Stimulated activated CD4-positive, alpha-beta T cell treated with anti-CD3 and anti-CD28 coated beads, Interleukin-12 subunit alpha, Interleukin-12 subunit beta, amount 100 ng/mL, for 48 hours (primary cell): ENCODE measurements around the gene SRGAP2B.
"Not testable (repeated sequence)": the region's sequence is repeated elsewhere in the genome, so short reads cannot be mapped to it uniquely, and the experiment has no call there.

ENCODE experiments used
- DNase-seq, 3 donors: peaks; one replicate each; pipeline ENCODE4 v3.0.0-alpha.2; 2020; ENCODE audit warnings: low read depth in 2 of 3, low spot score in 1 of 3

SRGAP2B gene

DNA sequence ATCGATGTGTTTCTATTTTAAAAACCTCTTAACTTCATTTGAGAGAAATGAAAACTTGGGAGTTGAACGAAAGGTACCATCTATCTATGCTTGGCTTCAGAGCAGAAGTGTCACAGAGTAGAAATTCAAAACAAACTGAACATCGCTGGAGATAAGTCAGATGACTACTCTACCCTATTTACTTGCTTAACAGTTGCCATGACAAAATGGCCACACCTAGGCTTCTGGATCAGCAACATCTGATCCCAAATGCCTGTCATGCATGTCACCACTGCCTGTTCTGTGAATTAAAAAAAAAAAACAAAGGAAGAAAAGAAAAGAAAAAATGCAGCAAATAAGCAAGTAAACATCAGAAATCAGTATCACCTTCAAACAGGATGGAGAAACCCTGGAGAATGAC lies 181.7 kb downstream of the SRGAP2B start:
- DNase-seq = not testable (repeated sequence)

DNA sequence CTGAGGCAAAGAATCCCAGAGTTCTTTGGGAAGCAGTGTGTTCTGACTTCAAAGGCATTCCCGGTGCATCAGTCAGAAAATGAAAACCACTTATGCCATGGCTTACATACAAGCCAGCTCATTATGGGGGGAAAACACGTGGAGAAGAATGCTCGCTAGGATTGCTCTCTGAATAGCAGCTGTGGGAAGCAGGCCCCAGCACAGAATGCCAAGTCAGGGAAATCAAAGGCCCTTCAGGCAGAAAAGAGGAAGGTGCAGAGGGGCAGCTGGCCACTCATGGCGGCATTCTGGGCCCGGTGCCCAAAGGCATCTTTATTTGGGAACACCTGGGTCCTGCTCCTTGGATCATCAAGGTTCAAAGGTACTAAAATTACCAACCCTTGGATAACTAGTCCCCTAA lies 184.4 kb downstream of the SRGAP2B start:
- DNase-seq = not testable (repeated sequence)

DNA sequence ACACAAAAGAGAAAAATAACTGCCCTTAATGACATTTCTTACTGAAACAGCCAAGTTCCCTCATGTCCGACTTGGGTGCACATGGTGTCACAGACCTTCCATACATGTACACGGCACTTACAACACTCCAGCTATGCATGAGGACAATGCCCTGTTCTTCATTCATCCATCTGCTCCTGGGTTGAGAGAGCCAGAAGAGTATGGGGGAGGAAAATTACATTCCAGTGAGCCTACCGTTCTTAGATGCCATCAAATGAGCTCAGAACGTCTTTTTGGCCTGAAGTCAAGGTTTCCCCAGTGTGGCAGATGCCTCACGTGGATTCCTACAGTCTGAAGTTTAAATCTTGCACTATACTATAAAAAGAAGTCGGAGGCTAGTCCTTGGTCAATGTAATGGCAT lies 194.3 kb downstream of the SRGAP2B start:
- DNase-seq = not testable (repeated sequence)

DNA sequence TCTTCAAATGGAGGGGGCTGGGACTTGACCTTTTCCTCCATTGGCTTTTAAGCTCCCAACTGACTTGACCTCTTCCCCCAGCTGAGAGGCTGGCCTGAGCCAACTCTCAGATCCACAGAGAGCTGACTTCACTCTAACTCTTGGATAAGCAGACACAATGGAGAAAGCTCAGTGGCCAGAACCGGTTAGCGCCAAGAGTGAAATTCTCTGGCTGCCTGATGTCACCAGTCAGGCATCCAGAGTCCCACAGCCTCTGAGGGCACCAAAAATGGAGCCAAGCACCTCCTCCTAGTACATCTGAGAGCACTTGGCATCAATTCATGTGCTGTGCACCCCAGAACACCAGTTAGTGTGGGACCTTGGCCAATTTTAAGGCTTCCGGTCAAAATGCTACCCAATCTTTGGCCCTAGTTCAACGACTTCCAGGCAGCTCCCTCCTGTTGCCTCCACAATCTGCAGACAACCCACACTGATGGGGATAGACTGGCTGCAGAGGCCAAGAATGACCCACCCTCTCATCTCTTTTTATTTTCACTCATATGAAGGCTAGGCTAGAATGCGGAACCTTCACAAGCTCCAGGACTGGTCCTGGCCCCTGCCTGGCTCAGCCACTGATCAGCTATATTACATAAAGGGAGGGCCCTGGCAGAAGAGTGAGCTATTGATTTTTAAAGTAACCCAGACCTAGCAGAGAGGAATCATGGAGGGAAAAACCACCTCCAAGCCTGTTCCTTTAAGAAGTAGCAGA lies 200.5 kb downstream of the SRGAP2B start:
- DNase-seq = not testable (repeated sequence)

DNA sequence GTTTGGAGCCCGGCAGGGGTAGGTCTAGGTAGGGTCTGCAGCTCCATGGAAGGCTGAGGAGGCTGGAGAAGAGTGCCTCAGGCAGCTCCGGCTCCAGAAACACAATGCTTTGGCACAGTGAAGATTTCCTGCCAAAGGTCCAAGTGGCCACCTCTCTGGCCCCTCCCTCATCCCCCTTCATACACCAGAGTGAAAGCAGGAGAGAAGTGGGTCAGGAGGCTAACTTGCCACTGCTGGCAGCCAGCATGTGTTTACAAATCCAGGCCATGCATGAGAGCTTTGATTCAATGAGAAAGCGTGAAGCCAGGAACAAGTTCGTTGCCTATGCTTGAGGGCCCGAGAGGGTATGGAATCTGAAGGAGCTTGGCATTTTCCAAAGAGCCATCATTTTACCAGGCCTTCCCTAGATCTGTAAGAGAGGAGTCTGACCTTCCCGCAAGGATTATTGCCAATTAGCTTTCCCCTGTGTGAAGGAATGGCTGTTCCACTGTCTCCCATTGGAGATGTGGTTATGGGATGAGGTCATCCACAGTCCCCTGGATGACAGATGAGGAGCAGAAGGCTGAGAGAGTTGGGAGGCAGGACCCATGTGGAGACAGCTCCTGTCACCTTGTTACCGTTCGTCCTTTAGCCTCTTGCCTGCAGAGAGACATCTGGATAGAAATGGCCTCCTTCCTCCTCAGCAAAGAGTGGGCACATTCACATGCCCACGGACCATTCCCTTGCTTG lies 201.3 kb downstream of the SRGAP2B start:
- not testable (repeated sequence) for DNase-seq

DNA sequence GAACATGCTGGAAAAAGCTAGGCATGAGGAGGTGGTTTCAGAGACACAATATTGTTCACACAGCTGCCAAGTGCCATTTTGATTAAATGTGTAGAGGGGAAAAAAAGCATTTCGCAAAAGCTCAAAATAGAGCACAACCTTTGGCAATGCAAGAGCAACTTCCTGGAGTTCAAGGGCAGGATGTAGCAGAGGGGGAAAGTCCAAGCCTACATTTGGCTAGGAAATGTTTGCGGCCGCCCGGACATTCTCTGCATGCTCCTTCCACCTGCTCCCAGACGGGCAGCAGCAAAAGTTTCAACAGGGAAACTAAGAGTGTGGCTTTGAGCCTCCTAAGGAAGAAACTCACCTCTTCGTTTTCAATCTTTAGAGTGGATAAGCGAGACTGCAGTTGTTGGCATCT lies 202.1 kb downstream of the SRGAP2B start:
- DNase-seq = not testable (repeated sequence)

DNA sequence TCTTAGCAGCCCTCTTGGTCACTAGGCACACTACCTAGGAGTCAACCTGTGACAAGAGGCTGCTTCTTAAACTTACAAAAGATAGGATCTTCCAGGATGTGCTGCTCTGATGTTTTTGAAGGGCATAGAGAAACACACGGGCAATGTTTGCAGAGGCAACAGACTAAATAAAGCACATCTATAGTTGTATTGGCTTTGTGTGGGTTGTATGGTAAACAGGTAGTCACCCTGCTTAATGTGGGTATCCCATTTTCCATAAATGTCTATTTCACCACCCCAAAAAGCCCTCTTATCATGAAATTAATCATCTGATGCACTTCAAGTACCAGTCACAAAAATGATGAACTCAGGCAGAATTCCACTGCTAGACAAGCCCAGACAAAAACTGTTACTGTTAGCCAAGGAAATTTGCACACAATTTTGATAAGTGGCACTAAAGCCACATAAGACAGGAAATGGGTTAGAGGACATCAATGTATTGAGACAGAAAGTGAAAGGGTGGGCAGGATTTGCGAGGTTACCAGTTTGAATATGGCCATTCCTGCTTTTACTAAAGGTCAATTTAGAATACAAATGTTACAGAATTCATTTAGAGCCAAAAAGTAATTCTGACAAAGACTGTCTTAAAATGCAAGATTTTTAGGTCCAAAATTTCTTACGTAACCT lies 205.5 kb downstream of the SRGAP2B start:
- DNase-seq = not testable (repeated sequence)

DNA sequence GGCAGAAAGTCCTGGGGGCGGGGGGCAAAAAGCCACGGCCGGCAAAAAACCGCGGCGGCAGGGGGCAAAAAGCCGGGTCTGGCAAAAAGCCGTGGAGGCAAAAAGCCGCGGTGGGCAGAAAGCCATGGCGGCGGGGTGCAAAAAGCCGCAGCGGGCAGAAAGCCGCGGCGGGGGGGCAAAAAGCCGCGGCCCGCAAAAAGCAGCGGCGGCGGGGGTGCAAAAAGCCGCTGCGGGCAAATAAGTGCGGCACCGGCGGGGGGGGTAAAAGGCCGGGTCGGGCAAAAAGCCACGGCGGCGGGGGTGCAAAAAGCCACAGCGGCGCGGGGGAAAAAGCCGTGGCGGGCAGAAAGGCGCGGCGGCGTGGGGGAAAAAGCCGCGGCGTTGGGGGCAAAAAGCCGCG lies 212.1 kb downstream of the SRGAP2B start:
- not testable (repeated sequence) for DNase-seq

DNA sequence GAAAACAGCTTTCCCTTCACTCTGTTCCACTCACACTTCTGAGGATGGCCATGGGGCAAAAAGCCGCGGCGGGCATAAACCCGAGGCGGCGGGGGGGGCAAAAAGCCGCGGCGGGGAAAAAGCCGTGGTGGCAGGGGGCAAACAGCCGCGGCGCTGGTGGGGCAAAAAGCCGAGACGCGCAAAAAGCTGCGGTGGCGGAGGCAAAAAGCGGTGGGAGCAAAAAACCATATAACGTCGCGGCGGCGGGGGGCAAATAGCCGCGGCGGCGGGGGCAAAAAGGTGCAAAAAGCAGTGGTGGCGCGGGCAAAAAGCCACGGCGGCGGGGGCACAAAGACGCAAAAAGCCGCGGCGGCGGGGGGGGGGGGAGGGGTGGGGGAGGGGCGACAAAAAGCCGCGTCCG lies 212.8 kb downstream of the SRGAP2B start:
- DNase-seq = not testable (repeated sequence)

DNA sequence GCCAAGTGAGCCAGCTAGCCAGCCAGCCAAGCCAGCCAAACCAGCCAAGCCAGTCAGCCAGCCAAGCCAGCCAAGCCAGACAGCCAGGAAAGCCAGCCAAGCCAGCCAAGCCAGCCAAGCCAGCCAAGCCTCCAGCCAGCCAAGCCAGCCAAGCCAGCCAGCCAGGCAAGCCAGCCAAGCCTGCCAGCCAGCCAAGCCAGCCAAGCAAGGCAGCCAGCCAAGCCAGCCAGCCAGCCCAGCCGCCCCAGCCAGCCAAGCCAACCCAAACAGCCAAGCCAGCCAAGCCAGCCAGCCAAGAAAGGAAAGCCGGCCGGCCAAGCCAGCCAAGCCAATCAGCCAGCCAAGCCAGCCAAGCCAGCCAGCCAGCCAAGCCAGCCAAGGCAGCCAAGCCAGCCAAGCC lies 236.5 kb downstream of the SRGAP2B start:
- DNase-seq = not testable (repeated sequence)
